ENCODE results near the gene SCG5.
A peak's percentile ranks its signal among the peaks of the same experiment; 100 is the strongest.
"Not testable (repeated sequence)": the region's sequence is repeated elsewhere in the genome, so short reads cannot be mapped to it uniquely, and the experiment has no call there.

Gene SCG5, protein sequence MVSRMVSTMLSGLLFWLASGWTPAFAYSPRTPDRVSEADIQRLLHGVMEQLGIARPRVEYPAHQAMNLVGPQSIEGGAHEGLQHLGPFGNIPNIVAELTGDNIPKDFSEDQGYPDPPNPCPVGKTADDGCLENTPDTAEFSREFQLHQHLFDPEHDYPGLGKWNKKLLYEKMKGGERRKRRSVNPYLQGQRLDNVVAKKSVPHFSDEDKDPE

DNA sequence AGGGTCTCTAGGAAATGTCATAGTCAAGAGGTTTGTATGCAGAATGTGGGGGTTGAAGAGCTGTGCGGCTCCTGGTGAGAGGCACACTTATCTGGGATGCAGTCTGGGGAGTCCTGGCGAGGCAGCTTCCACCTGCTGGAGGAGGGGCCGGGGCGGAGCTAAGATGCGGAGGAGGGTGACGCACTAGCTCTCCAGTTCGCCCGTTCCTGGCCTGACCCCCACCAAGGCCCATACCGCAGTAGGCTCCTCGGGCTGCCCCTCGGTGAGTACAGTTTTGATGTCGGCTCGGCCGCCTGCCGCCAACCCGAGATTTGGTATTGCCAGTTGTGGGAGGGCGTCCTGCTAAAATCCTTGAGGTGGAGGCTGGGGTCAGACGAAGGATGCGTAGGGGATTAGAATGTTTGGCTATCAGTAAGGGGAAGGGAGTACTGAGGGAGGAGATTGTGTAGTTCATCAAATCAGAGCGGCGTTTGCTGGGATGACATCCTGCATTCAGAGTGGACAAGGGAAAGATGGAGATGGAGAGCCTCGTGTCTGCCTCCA is at the start of gene SCG5:
SCG5 (plus strand) TSS at position 194 of the 543 bp plus-strand sequence. CDS start 1,883 bp downstream, outside the sequence.
- FAIRE-seq (no peak), DNase-seq (ENCODE audit: extremely low spot score, insufficient read length, low read depth) (no peak)

DNA sequence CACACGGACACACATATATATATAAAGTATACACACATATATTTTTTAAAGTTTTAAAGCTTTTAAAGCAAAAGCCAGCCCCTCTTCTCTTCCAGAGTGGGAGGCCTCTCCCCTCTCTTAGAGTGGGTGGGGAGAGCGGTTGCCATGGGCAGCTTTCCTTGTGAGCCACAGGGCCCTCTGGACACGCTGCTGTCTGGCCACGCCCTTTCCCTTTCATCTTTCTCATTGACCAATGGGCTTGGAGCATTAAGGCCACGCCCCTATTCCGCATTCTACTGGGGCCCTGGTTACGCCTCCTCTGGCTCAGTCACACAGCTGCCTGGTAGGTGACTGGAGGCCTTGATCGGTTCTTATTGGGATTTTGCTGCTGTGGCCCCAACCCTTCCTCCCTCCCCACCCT is 48.4 kb upstream of the SCG5 start, which contains the start of gene GOLGA8N:
GOLGA8N (plus strand) TSS at position 306 of the 400 bp plus-strand sequence.
- not testable (repeated sequence) for FAIRE-seq; DNase-seq (ENCODE audit: extremely low spot score, insufficient read length, low read depth)

DNA sequence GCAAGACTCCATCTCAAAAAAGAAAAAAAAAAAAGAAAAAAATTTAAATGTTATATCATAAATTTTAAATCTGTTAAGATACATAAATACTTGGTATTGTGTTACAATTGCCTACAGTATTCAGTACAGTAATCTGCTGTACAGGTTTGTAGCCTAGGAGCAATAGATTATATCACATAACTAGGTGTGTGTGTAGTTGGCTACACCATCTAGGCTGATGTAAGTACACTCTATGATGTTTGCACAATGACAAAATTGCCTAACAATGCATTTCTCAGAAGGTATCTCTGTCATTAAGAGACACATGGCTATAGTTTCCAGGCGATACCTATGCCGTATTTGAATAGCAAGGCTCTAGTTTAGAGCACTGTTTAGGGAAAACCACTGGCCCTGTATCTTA is 32.0 kb upstream of the SCG5 start:
- not testable (repeated sequence) for FAIRE-seq; DNase-seq (ENCODE audit: extremely low spot score, insufficient read length, low read depth)

DNA sequence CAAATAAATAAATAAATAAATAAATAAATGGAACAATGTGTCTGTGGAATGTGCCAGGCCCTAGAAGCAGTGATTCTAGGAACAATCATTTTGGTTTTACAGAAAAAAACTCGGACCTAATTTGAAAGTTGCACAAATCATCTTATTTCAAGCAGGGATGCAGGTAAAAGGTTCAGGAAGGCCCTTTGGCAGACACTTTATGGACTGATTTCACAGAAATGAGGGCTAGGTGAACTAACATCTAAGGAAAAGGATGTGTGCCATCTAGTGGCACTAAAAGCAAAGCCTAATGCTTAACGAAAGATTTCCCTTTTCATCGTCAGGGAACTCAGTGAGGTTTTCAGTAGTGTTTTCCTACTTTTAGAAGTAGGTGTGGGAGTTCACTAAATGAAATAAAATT is 30.8 kb upstream of the SCG5 start:
- DNase-seq (ENCODE audit: extremely low spot score, insufficient read length, low read depth), result not testable (repeated sequence)
- FAIRE-seq, result peak; percentile 81

DNA sequence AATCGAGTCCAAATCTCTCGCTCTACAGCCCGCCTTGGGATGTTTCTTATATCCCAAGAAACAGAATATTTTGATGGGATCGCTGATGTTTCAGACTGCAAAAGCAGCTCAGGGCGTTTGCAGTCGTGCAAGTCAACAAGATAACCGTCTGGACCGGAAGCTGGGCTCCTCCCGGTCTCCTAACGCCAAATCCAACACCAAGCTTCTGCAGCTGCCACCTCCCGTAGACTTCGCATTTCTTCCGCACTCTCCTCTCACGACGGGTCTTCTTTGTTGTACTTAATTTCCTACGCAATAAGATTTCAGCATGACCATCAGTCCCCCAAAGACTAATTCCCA is 26.8 kb upstream of the SCG5 start:
- DNase-seq (ENCODE audit: extremely low spot score, insufficient read length, low read depth), result not testable (repeated sequence)
- FAIRE-seq, result peak; percentile 60

DNA sequence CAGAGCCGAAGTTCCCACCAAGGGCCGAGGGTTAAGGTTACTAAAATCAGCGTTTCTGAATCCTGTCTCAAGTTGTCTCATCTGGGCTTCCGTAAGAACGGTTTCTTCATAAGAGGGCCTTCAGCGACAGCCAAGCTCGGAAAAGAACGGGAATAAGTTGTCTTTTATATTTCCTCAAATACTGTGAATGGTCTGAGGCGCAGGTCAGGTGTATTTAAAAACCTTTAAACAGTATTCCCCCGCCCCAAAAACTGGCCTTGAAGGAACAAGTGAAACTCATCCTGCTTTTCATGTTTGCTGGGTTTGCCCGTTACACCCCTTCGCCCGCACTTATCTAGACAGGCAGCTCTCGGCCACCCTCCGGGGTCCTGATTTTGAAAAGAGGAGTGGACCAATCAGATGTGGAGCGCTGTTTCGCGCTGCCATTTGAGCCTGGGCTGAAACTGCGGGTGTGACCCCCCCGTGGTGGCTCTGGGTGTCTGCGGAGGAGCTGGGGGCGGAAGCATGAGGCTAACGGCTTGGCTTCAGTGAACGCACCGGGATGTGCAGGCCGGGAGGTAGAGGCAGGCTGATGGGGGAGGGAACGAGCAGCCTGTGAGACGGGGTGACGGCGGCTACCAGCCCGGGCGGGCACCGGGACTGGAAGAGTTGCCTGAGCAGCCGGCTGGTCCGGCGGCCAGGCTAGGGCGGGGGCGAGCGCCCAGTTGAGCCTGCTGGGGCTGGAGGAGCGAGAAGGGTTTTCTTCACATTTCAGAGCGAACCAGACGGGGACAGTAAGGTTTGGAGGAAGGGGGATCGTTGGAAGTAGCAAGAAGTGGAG is 26.2 kb upstream of the SCG5 start, which contains the start of gene ARHGAP11A:
ARHGAP11A (plus strand) TSS at position 454 of the 820 bp plus-strand sequence. CDS start 708 bp downstream, outside the sequence.
- peak; percentile 93 for FAIRE-seq
- not testable (repeated sequence) for DNase-seq (ENCODE audit: extremely low spot score, insufficient read length, low read depth)

DNA sequence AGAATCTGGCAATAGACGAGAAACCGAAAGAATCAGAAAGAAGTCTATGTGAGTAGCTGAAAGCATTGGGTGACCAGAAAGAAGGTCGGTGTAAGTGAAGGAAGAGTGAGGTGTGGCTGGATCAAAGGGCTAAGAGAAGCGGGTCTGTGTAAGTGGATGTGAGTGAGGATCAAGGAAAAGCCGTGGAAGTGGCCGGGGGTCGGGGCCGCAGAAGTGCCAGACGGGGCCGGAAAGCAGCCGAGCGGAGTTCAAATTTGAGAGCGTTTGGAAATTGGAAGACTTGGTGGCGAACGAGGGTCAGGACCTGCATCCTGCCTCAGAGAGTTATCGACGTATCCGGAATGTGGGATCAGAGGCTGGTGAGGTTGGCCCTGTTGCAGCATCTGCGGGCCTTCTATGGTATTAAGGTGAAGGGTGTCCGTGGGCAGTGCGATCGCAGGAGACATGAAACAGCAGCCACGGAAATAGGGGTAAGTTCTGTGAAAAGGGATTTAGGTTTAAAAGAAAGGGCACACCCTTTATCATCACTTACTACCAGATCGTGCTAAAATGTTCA is 25.6 kb upstream of the SCG5 start:
- DNase-seq (ENCODE audit: extremely low spot score, insufficient read length, low read depth), result not testable (repeated sequence)
- peak; percentile 38 for FAIRE-seq

DNA sequence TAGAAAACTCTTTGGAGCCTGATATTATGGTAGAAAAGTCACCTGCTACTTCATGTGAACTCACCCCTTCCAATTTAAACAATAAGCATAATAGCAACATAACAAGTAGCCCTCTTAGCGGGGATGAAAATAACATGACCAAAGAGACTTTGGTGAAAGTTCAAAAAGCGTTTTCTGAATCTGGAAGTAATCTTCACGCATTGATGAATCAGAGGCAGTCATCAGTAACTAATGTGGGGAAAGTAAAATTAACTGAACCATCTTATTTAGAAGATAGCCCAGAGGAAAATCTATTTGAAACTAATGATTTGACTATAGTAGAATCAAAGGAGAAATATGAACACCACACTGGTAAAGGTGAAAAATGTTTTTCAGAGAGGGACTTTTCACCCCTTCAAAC is 5.1 kb upstream of the SCG5 start:
- DNase-seq (ENCODE audit: extremely low spot score, insufficient read length, low read depth), result no peak
- FAIRE-seq, result peak; percentile 51

DNA sequence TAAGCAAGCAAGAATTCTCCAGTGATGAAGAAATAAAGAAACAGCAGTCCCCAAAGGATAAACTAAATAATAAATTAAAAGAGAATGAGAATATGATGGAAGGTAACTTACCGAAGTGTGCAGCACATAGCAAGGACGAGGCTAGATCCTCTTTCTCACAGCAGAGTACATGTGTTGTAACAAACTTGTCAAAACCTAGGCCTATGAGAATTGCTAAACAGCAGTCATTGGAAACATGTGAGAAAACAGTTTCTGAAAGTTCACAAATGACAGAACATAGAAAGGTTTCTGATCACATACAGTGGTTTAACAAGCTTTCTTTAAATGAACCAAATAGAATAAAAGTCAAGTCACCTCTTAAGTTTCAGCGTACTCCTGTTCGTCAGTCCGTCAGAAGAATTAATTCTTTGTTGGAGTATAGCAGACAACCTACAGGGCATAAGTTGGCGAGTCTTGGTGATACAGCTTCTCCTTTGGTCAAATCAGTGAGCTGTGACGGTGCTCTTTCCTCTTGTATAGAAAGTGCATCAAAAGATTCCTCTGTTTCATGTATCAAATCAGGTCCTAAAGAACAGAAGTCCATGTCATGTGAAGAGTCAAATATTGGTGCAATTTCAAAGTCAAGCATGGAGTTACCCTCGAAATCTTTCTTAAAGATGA is 4.5 kb upstream of the SCG5 start:
- DNase-seq (ENCODE audit: extremely low spot score, insufficient read length, low read depth), result no peak
- FAIRE-seq, result peak; percentile 61

DNA sequence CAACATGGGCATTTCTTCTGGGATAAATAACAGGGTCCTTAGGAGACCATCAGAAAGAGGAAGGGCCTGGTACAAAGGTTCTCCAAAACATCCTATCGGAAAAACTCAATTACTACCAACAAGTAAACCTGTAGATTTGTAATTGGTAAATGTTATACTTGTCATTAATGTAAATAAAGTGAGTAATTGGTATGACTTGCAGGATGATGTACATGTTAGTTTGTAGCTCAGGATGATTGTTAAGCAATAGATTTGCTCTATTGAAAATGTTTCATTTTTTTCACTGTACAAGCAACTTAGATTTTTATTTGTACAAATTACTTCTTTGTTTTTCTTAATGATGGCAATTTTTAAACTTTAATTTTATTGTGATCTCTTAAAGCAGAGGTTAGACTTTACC is 3.8 kb upstream of the SCG5 start:
- FAIRE-seq (no peak), DNase-seq (ENCODE audit: extremely low spot score, insufficient read length, low read depth) (no peak)

DNA sequence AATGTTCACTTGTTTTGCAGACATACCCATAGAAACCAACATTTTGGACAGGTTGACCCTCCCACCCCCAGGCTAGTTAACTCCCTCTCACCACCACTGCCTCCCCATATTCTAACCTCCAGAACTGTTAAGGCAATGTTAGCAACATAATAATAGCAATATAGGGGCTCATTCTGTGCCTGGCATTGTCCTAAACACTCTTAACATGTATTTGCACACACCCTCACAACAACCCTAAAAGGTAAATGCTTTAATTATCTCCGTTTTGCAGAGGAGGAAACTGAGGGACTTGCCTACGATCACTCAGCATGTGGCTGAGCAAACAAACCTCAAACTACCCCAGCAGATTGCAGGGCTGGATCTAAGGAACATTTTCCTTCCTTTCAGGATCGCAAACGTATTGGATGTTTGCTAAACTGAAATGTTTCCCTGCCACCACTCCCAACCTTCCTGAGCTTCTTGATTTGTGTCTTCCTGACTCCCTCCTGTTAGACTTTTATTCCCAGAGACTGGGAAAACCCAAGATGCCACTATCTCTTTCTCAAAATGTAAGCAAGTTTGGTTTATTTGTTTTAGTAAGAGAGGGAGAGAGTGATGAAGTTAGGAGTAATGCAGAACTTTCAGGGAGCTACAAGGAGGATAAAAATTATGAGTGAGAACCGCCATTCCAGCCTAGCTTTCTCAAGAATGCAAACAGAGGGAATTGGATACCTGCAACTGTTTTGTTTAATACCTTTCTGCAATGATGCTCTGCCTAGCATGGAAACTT is 1.3 kb downstream of the SCG5 start:
- FAIRE-seq, result no peak
- no peak for DNase-seq (ENCODE audit: extremely low spot score, insufficient read length, low read depth)

DNA sequence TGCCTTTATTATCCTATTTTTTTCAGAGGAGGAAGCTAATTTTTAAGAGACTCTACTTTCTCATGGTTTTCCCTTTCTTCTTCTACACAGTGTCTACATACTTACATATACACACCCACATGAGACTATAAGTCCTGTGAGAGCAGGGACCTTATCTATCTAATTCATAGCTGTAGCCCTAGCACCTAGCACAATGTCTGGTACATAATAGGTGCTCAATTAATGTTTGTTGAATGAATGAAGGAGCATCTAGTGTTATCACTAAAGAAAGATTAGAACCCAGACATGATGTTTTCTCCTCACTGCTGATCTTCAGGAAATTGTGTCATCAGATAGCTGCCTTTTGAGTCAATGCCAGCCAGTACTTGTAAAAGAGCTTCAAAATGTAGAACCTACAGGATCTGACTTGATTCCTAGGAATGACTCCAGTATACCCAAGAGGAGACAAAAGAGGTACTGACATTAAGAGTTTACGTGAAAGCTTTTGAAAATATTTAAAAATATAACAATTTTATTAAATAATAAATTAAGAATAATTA is 2.5 kb downstream of the SCG5 start:
- FAIRE-seq, result no peak
- DNase-seq (ENCODE audit: extremely low spot score, insufficient read length, low read depth), result no peak

DNA sequence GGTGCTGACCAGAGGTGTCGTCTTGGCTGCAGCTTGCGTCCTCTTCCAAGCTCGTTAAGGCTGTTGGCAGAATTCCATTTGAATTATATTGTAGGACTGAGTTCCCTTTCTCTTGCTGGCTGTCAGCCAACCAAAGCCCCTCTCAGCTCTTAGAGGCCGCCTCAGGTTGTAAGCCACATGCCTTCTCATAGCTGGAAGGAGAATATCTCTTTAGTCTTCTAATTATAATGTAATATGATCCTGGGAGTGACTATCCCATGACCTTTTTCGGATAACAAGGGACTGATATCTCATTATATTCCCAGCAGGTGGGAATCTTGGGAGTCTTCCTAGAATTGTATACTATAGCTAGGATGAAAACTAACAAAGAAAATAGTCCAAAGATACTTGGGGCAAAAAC is 4.8 kb downstream of the SCG5 start:
- FAIRE-seq (no peak), DNase-seq (ENCODE audit: extremely low spot score, insufficient read length, low read depth) (no peak)

DNA sequence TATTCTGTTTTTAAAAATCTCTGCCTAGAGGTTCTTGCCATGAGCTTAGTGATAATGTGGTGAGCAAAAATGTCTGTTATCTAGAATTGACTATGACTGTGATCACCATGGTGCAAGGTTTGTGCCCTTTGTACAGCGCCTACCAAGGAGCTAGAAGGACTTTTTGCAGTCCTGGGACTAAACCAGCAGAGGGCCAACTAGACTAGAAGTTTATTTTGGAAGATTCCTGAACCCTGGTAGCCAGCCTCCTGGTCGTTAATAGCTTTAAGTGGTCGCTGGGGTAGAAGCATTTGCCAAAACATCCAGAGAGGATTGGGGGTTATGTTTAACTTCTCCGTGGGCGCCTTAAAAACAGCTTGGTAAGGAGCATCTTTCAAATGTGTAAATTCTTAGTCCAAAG is 7.8 kb downstream of the SCG5 start:
- FAIRE-seq (no peak), DNase-seq (ENCODE audit: extremely low spot score, insufficient read length, low read depth) (no peak)

DNA sequence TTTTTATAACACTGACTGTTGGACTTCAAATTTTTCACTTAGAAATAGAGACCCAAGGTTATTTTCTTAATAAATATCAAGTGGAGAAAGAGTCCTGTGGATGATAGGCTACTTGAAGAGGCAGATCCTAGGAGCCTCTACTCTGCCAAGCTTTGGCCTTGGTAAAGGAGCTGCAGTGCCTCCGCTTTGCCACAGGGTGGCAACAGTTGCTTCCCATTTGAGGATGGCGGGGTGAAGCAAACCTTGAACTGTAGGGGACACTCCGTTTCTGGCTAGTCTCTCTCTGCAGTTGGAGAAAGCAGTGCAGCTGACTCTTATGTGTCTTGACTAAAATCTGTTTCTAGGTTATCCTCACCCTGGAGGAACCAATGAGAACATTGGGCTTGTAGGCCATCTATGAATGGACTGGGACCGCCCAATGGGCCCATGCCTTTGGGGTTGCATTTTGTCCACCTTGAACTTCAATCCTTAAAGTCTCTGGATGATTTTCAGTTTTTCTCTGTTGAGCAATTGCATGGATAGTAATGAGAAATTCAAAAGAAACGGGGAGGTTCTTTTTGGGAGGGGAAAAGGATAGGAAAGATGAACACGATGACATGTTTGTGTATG is 9.8 kb downstream of the SCG5 start:
- peak; percentile 30 for DNase-seq (ENCODE audit: extremely low spot score, insufficient read length, low read depth)
- FAIRE-seq, result peak; percentile 72

DNA sequence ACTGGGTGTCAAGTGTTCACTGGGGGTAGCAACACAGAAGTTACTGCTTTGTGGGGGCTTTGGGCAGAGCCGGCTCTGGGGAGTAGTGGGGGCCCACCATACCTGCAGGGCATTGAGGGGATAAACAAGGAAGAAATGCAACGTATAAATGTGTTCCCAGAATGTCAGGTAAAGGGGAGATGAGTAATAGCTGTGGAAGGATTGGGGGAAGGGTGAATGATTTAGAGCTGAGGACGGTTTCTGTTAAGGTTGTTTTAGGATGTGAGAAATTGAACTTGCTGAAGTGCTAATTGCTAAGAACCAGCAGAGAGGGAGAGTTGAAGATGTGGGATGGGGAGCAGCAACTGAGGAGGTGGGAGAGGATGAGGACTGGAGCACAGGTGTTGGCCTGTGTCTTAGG is 10.7 kb downstream of the SCG5 start:
- FAIRE-seq, result no peak

DNA sequence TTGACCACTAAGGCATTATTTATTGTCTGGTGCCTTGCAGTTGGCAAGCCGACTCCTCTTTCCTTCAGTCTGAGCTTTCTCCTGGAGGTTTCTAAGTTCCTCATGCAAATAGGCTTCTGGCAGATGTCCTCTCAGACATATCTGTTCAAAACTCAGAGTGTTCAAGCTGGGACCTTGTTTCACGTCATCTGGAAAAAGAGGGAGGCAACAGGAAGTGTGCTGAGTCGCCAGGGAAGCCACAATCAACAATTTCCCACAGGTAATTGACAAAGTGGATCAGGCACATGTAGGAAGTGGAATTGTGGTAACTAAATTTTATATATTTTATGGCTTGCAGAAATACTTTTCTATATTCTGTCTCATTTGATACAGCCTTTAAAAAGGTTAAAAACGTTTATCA is 14.6 kb downstream of the SCG5 start:
- DNase-seq (ENCODE audit: extremely low spot score, insufficient read length, low read depth) (no peak), FAIRE-seq (no peak)

More for the DNA sequence above, 10.7 kb downstream of the SCG5 start:
- no peak for DNase-seq (ENCODE audit: extremely low spot score, insufficient read length, low read depth)

DNA sequence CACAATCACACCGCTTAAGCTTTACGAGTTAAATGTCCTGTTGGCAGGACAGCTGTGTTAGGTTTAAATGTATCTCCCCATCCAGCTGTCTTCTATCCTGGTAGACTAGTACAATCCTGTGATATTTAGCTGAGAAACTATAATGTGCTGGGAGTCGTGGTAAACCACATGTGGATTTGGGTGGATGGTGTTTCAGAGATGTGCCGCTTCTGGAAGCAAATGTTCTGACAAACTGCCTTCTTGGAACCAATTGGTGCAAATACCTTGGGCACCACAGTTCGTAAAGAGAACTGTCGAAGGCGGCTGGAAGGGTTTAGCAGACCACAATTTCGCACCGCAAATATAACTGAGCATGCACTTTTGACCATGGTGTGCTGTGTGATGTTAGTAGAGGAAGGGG is 15.0 kb downstream of the SCG5 start:
- FAIRE-seq (no peak), DNase-seq (ENCODE audit: extremely low spot score, insufficient read length, low read depth) (no peak)
